GM03348 (cell line): ENCODE results near the gene CA11.
"Not testable (repeated sequence)": the region's sequence is repeated elsewhere in the genome, so short reads cannot be mapped to it uniquely, and the experiment has no call there.

Source experiments
- DNase-seq: peaks from one replicate; pipeline ENCODE4 v3.0.0; 2012; ENCODE audit warnings: low spot score

Gene CA11

GRCh38 chr19:48641850-48642249 is 4.1 kb downstream of the CA11 start:
- no peak for DNase-seq

DNA sequence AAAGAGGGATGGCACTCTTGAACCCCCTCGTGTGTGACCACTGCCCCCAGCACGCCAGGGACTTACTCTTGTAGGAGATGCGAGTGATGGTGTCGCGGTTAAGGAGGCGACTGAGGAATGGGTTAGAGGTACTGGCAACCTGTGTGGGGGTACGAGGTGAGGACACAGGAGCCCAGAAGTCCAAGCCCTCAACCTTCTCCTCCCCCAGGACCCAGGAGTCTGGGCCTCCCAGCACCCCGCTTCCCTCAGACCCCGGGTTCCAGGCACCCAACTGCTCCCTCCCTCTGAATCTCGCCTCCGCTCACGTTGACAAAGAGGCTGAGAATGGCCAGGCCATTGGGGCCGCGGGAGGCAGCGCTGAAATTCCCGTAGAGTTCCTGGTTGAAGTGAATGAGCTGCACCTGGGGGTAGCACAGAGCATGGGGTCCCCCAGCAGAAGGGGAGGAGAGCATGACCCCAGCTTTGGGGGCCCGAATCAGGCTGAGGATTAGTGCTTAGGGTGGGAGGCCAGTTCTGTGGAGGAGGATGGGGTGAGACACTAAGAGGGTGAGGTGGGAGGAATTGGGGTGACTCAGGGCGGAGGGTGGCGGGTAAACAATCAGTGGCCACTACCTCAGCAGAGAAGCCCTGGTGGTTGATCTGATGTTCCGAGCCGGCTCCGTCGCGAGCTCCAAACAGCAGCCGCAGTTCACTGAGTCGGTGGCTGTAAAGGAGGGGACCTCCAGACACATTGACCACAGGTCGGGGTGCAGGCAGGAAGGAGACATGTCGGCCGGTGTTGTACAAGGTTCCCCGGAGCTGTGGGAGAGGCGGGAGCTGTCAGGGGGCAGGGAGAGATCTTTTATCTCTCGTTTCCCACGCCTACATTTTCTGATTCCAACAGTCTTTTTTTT is 6.3 kb downstream of the CA11 start:
- DNase-seq, result no peak

DNA sequence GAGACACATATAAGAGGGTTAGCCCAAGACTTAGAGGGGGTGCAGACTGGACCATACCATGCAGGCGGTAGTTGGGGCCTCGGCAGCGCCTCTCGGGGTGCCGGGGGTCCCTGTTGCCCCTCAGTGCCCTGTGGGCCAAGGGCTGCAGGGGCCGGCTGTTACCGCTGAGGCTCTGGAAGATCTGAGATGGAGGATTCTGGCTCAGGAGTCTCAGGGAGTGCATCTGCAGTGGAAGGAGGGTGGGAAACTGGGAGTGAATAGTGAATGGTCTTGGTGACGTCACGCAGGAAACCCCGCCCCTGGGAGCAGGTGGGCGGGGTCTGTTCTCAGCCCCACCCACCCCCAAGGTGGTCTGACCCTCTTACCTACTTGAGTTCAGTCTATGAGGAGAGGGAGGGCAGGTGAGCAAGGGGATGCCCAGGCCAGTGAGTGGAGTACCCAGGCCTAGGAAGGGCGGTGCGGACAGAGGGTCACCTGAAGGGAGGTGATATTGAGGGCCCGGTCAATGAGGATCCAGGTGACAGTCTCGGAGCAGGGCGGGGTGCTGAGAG is 7.1 kb downstream of the CA11 start:
- no peak for DNase-seq

GRCh38 chr19:48637948-48638830 is 7.8 kb downstream of the CA11 start:
- peak; percentile 93 for DNase-seq

DNA sequence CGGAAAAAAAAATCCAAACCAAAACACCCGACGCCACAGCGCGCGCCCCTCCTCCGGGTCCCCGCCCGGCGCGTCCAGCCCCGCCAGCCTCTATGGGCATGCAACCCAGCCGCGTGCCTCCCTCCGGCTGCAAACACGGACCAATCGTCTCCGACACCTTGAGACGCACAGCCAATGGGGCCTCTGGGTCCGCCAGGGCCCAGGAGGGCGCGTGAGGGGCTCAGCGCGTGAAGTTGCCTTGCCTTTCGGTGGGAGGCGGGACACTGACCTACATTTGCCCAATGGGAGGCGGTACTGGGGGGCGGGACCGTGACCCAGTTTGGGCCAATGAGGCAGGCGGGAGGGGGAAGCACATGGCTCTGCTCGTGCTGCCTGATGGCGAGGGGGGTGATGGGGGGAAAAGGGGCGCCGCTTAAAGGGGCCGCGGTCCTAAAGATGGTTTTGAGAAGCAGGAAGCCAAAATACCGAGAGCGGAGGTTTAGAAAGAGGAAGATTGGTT is 8.5 kb downstream of the CA11 start:
- peak; percentile 97 for DNase-seq

- no peak for DNase-seq
Observed at GRCh38 chr19:48636859-48637448, 9.0 kb downstream of the CA11 start, which contains the start of gene DBP. TSS of gene DBP (minus strand) at chr19:48637379. CDS start at chr19:48636994, 385 bp downstream.

DNA sequence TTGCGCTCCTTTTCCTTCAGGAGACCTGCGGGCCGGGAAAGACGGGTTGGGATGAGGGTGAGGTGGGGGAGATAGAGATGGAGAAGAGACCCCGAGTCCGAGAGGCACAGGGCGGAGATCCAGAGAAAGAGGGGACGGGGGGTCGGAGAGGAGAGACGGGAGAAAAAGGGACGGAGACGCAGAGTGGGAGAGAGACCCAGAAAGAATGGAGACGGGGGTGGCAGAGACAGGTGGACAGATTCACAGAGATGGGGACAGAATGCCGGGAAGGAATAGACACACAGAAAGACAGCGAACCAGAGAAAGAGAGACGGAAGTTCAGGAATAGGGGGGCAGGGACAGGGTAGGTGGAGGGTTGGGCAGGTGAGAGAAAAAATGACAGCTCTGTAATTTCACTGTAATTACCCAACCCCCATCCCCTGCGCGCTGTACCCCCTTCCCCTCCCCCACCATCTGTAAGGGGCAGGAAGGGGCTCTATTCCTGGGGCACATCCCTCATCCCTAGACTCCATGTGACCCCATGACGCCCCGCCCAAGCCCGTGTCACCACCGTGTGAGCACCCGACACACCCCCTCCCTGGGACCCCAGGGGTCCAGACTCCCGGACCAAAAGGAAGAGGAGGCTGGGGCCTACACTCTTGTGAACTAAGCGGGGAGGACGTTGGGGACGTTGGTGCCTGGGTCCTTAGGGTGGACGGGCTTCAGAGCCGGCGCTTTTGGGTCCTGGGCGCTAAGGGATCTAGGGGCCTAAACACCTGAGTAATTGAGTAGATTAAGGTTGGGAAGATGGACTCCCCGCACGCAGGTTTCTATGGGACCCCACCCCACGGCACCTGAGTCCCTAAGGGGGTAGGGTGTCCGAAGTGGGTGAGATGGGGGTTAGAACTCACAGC is 9.8 kb downstream of the CA11 start:
- DNase-seq, result no peak

DNA sequence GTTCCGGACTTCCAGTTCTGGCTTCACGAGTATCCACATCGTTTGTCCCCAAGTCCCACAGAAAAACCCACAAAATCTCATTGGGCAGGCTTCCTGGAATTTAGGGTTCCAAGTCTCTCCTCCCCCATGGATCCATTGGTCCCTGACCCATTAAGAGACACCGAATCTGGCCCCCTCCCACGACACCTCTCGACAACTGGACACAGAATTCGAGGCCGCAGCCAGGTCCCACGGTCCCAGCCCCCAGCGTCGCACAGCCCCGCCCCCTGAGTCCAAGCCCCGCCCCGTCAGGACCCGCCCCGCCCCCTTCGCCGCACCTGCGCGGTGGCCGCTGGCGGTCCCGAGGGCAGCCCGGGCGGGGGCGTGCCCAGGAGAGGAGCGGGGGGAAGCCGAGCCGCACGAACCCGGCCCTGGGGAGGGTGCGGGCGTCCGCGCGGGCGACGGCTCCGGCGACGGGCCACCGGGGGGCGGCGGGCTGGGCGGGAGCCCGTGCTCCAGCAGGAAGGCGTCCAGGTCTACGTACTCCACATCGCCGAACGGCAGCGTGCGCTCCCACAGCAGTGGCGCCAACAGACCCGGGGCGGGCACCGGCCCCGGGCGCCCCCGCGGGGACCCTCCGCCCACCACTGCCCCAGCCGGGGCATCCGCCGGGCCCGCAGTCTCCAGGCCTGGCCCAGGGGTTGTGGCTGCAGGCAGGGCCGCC is 10.6 kb downstream of the CA11 start:
- peak; percentile 89 for DNase-seq

DNA sequence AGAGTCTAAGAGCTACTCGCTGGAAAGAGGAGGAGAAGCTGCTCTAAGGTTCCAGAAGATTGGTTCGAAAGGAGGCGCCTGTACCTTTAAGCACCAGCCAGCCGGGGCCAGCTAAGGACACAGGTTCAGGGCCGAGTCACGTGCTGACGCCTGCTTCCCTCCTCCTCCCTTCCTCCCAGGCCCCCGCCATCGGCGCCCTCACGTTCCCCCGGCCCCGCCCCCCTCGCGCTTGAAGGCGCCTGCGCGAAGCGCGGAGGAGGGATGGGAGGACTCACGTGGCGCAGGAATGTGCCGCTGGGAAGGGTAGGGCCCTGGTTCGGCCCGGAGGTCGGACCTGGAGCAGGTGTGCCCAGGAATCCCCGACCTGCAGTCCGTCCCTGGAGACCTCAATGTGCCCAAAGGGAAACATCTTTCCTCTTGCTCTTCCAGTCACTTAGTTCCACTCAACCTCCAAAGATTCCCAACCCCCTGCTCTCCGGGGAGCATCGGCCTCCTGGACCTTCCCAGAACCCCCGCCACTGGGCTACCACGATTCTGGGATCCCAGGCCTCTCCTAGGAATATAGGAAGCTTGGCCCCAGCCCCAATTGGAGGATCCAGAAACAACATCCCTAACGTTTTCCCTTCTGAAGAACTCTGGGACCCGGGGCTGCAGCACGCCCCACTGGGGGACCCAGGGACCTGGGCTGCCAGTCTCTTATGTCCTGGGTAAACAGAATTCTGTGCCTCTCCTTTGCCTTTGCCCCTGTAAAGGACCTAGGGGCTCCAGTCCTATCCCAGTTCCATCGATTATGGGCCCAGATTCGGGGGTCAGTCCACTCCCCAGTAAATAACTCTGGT is 11.3 kb downstream of the CA11 start:
- DNase-seq, result peak; percentile 95

DNA sequence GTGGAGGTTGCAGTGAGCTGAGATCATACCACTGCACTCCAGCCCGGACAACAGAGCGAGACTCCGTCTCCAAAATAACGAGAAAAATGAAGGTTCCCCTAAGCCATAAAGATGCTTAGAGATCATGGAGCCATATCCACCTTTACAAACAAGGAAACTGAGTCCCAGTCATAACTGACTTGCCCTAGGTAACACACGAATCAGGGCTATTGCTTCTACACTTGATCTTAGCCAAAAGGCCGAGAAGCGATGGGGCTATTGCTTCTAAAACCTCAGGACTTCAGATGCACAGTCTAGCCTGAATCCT is 12.0 kb downstream of the CA11 start:
- no peak for DNase-seq

DNA sequence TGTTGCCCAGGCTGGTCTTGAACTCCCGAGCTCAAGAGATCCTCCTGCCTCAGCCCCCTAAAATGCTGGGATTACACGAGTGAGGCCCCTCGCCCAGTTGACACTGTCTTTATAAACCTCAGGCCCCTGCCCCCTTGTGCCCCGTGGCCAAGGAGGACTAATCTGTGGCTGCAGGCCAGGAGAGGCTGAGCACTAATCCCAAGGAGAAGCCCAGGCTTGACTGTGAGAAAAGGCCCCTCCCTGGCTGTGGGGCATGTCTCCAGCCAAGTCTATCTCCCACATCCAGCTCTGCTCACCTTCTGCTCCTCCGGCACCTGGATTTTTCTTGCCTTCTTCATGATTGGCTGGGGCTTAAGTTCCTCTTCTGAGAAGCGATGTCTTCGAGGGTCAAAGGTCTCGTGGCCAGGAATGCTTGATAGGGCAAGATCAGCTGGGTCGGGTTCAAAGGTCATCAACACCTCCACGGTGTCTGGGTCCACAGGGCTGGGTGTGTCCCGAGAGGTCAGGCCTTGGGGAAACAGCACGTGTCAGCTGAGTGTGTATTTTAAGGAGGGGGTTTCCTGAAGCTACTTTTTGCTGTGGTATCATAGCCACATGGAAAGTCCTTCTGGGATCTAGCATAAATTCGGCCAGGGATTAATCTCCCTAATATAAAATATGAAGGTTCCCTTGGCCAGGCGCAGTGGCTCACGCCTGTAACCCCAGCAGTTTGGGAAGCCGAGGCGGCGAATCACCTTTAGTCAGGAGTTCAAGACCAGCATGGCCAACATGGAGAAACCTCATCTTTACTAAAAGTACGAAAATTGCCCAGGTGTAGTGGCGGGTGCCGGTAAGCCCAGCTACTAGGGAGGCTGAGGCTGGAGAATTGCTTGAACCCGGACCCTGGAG is 12.6 kb downstream of the CA11 start:
- no peak for DNase-seq

DNA sequence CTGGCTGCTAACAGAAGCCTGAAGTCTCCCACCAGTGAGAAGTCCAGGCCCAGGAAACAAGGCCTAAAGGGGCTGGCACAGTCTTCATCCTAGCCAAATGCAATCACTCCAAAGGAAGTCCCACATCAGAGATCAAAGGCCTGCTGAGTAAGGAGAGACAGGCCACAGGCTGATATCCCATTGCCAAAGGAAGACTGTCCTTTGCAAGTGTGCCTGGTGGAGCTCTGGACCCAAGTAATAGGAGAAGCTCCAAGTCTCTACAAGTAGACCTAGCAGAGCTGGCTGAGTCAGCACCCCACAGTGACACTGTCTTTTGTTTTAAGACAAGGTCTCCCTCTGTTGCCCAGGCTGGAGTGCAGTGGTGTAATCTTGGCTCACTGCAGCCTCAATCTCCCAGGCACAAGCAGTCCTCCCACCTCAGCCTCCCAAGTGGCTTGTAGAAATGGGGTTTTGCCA is 13.3 kb downstream of the CA11 start:
- no peak for DNase-seq

GRCh38 chr19:48632286-48632685 is 13.7 kb downstream of the CA11 start:
- not testable (repeated sequence) for DNase-seq

DNA sequence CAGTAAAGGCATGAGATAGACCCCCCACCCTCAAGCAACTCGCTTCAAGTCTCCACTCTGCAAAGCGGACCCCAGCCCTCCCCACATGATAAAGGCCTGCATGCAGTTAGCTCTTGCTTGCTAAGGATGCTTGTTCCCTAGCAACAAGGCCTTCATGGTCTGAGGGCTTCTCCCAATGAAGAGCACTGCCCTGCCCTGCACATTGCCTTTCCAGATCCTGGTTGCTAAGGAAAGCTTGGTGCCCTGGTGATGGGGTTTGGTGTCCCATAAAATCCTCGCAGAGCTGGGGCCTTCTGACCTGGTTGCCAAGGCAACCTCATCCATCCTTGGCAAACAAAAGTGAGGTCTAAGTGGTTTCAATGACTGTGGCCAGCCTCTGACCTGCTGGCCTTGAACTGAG is 14.8 kb downstream of the CA11 start:
- DNase-seq, result no peak

DNA sequence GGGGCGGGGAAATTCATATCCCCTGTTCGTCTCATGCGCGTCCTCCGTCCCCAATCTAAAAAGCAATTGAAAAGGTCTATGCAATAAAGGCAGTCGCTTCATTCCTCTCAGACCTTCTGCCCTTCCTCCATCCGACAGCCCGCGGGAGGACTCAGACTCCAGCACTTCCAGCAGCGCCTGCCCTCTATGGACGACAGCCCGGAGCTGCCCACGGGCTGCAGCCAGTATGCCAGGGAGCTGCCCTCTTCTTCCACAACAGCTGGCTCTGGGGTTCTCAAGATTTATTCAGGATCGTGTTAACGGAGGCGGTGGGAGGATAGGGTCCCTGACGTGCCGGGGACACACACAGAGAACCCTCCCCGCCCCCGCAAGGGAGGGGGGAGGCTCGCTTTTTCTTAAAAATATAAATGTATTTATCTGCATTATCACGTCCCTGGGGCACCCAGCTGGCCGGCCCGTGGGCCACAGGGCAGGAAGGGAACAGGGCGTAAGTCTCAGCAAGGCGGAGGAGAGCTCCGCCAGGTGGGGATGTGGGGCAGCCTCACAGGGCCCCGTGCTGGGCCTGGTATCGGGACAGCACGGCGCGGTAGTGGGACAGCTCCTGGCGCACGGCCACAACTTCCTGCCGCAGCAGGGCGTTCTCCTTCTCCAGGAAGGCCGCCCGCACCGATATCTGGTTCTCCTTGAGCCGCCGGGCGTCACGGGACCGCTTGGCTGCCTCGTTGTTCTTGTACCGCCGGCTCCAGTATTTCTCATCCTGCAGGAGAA is 15.5 kb downstream of the CA11 start:
- DNase-seq, result no peak

DNA sequence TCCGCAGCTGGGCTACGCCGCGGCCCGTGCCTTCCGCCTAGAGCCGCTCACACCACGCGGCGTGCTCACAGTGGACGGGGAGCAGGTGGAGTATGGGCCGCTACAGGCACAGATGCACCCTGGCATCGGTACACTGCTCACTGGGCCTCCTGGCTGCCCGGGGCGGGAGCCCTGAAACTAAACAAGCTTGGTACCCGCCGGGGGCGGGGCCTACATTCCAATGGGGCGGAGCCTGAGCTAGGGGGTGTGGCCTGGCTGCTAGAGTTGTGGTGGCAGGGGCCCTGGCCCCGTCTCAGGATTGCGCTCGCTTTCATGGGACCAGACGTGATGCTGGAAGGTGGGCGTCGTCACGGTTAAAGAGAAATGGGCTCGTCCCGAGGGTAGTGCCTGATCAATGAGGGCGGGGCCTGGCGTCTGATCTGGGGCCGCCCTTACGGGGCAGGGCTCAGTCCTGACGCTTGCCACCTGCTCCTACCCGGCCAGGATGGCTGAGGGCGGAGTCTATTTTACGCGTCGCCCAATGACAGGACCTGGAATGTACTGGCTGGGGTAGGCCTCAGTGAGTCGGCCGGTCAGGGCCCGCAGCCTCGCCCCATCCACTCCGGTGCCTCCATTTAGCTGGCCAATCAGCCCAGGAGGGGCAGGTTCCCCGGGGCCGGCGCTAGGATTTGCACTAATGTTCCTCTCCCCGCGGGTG is 16.2 kb downstream of the CA11 start:
- DNase-seq, result no peak

- DNase-seq, result no peak
Observed at GRCh38 chr19:48629297-48629598, 16.7 kb downstream of the CA11 start.
